Measurements from ENCODE around the gene MMP3.
A peak's percentile ranks its signal among the peaks of the same experiment; 100 is the strongest.

Gene MMP3

GRCh38 chr11:102843489-102843888, at the start of gene MMP3:
TSS of gene MMP3 (minus strand) at chr11:102843609. CDS start at chr11:102843546, 63 bp downstream.
- DNase-seq (ENCODE audit: low read depth): no peak

- DNase-seq (ENCODE audit: low read depth): no peak
Measured at GRCh38 chr11:102891736-102892135, 48.3 kb upstream of the MMP3 start.

GRCh38 chr11:102886999-102887398, 43.6 kb upstream of the MMP3 start:
- no peak for DNase-seq (ENCODE audit: low read depth)

- DNase-seq (ENCODE audit: low read depth): no peak
Measured at GRCh38 chr11:102883141-102883540, 39.7 kb upstream of the MMP3 start.

- DNase-seq (ENCODE audit: low read depth): peak; percentile 17
Measured at GRCh38 chr11:102882389-102883024, 39.1 kb upstream of the MMP3 start.

GRCh38 chr11:102879801-102880200, 36.4 kb upstream of the MMP3 start:
- no peak for DNase-seq (ENCODE audit: low read depth)

- no peak for DNase-seq (ENCODE audit: low read depth)
Measured at GRCh38 chr11:102878595-102878994, 35.2 kb upstream of the MMP3 start.

- no peak for DNase-seq (ENCODE audit: low read depth)
Measured at GRCh38 chr11:102874852-102875251, 31.4 kb upstream of the MMP3 start, which contains the start of gene MMP12. TSS of gene MMP12 (minus strand) at chr11:102874982. CDS start at chr11:102874937, 45 bp downstream.

- DNase-seq (ENCODE audit: low read depth): peak; percentile 15
Measured at GRCh38 chr11:102869354-102869964, 26.1 kb upstream of the MMP3 start.

- peak; percentile 25 for DNase-seq (ENCODE audit: low read depth)
Measured at GRCh38 chr11:102868339-102868738, 24.9 kb upstream of the MMP3 start.

GRCh38 chr11:102864724-102865123, 21.3 kb upstream of the MMP3 start:
- no peak for DNase-seq (ENCODE audit: low read depth)

- DNase-seq (ENCODE audit: low read depth): no peak
Measured at GRCh38 chr11:102853956-102854355, 10.5 kb upstream of the MMP3 start.

GRCh38 chr11:102853055-102853454, 9.6 kb upstream of the MMP3 start:
- no peak for DNase-seq (ENCODE audit: low read depth)

- DNase-seq (ENCODE audit: low read depth): peak; percentile 84
Measured at GRCh38 chr11:102850973-102851745, 7.8 kb upstream of the MMP3 start.

GRCh38 chr11:102849311-102849710, 5.9 kb upstream of the MMP3 start:
- peak; percentile 62 for DNase-seq (ENCODE audit: low read depth)

- peak; percentile 63 for DNase-seq (ENCODE audit: low read depth)
Measured at GRCh38 chr11:102846292-102846691, 2.9 kb upstream of the MMP3 start.

GRCh38 chr11:102842930-102843329, 479 bp downstream of the MMP3 start:
- DNase-seq (ENCODE audit: low read depth): no peak

- DNase-seq (ENCODE audit: low read depth): no peak
Measured at GRCh38 chr11:102840018-102840417, 3.4 kb downstream of the MMP3 start.

- DNase-seq (ENCODE audit: low read depth): no peak
Measured at GRCh38 chr11:102837646-102838045, 5.8 kb downstream of the MMP3 start.

- no peak for DNase-seq (ENCODE audit: low read depth)
Measured at GRCh38 chr11:102837156-102837555, 6.3 kb downstream of the MMP3 start.

- DNase-seq (ENCODE audit: low read depth): peak; percentile 88
Measured at GRCh38 chr11:102836290-102836875, 7.0 kb downstream of the MMP3 start.

GRCh38 chr11:102833731-102834130, 9.7 kb downstream of the MMP3 start:
- peak; percentile 42 for DNase-seq (ENCODE audit: low read depth)

- no peak for DNase-seq (ENCODE audit: low read depth)
Measured at GRCh38 chr11:102832612-102833011, 10.8 kb downstream of the MMP3 start.
